ENCODE data around the gene TRIM25.

TRIM25 gene

GRCh38 chr17:56902348-56902747 is 11.5 kb downstream of the TRIM25 start:
- DNase-seq (ENCODE audit: insufficient read length, low spot score) (no peak), FAIRE-seq (no peak)
- TF ChIP-seq CTCF (IDR thresholded peaks at IDR 0.05; ENCODE audit: insufficient read depth, missing control alignments): no peak

GRCh38 chr17:56899403-56899802 is 14.4 kb downstream of the TRIM25 start:
- no peak for FAIRE-seq
- no peak for DNase-seq (ENCODE audit: insufficient read length, low spot score)
- TF ChIP-seq CTCF (IDR thresholded peaks at IDR 0.05; ENCODE audit: insufficient read depth, missing control alignments): no peak

- TF ChIP-seq CTCF (IDR thresholded peaks at IDR 0.05; ENCODE audit: insufficient read depth, missing control alignments): no peak
- FAIRE-seq (no peak), DNase-seq (ENCODE audit: insufficient read length, low spot score) (no peak)
Observed at GRCh38 chr17:56898874-56899273, 15.0 kb downstream of the TRIM25 start.

- DNase-seq (ENCODE audit: insufficient read length, low spot score) (no peak), FAIRE-seq (no peak)
- TF ChIP-seq CTCF (IDR thresholded peaks at IDR 0.05; ENCODE audit: insufficient read depth, missing control alignments): no peak
Observed at GRCh38 chr17:56897646-56898424, 16.0 kb downstream of the TRIM25 start.

- TF ChIP-seq CTCF (IDR thresholded peaks at IDR 0.05; ENCODE audit: insufficient read depth, missing control alignments): no peak
- no peak for FAIRE-seq
- no peak for DNase-seq (ENCODE audit: insufficient read length, low spot score)
Observed at GRCh38 chr17:56896968-56897359, 16.9 kb downstream of the TRIM25 start.

- FAIRE-seq: no peak
- TF ChIP-seq CTCF (IDR thresholded peaks at IDR 0.05; ENCODE audit: insufficient read depth, missing control alignments): no peak
- no peak for DNase-seq (ENCODE audit: insufficient read length, low spot score)
Observed at GRCh38 chr17:56896217-56896967, 17.5 kb downstream of the TRIM25 start.

All from D721Med (cell line).